Gastrocnemius medialis (tissue), 4 donors: Measurements from ENCODE around the gene RGS5.

Experiments
- POLR2A ChIP-seq, 2 donors: fragments of 450-650 bp; IDR thresholded peaks; one replicate each; pipeline ENCODE4 v1.6.1; 2017; ENCODE audit warnings: antibody characterized with exemption in 2 of 2, mild to moderate bottlenecking in 2 of 2, moderate library complexity in 2 of 2
- TF ChIP-seq, protein P1 (sequence below), 5 experiments: fragments of 450-650 bp in 3 of 5; fragments of 200-600 bp in 2 of 5; sonication (generic) in 2 of 5; IDR thresholded peaks in 4 of 5; conservative IDR thresholded peaks in 1 of 5; 1 replicate in 4 of 5; 2 replicates in 1 of 5; pipeline ENCODE4 v1.5.1; 2016 to 2019; ENCODE audit warnings: antibody characterized with exemption in 5 of 5, mild to moderate bottlenecking in 3 of 5, moderate library complexity in 3 of 5

- TF ChIP-seq, protein P1, sequence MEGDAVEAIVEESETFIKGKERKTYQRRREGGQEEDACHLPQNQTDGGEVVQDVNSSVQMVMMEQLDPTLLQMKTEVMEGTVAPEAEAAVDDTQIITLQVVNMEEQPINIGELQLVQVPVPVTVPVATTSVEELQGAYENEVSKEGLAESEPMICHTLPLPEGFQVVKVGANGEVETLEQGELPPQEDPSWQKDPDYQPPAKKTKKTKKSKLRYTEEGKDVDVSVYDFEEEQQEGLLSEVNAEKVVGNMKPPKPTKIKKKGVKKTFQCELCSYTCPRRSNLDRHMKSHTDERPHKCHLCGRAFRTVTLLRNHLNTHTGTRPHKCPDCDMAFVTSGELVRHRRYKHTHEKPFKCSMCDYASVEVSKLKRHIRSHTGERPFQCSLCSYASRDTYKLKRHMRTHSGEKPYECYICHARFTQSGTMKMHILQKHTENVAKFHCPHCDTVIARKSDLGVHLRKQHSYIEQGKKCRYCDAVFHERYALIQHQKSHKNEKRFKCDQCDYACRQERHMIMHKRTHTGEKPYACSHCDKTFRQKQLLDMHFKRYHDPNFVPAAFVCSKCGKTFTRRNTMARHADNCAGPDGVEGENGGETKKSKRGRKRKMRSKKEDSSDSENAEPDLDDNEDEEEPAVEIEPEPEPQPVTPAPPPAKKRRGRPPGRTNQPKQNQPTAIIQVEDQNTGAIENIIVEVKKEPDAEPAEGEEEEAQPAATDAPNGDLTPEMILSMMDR (IDR thresholded peaks at IDR 0.05 in 4 of 5, conservative IDR thresholded peaks at IDR 0.05 in 1 of 5): no peak
- TF ChIP-seq POLR2A (IDR thresholded peaks at IDR 0.05): no peak
Measured at GRCh38 chr1:163171826-163172225, 30.9 kb downstream of the RGS5 start.
